ENCODE data around the gene MTHFD1. TPM values are rescaled to one million over a fixed set of nuclear protein-coding genes. Genes with fewer than 3 reads are reported as not detected.
A peak's percentile ranks its signal among the peaks of the same experiment; 100 is the strongest.

Gene MTHFD1
- total RNA-seq, 2 experiments from 2014 or later = 146 to 147 TPM

- ATAC-seq (ENCODE audit: low read depth) = no peak
- DNase-seq = no peak
- Mint-ChIP-seq H3K27ac (peak overlapping the region; percentile 50), H3K36me3 (peaks cover 8% of the 10 kb centered on the region), H3K4me1 (peaks cover 29% of the 10 kb centered on the region), H3K27me3 (peaks cover 2% of the 10 kb centered on the region), H3K4me3 (peak overlapping the region; percentile 82), H3K9me3 (no peaks in the 10 kb centered on the region)
- POLR2A ChIA-PET = interaction anchor here (0.8 to 1.2 kb wide), 3 partner anchors 9 to 78 kb away, joined by 3 read pairs; partner anchors contain the start of gene MTHFD1
Observed at GRCh38 chr14:64465831-64466554, 77.8 kb downstream of the MTHFD1 start.

GRCh38 chr14:64467101-64467500 is 78.9 kb downstream of the MTHFD1 start:
- POLR2A ChIA-PET = interaction anchor here (1.2 kb wide), 1 partner anchor 80 kb away, joined by 3 read pairs; no protein-coding TSS in a partner anchor
- peaks cover 2% of the 10 kb centered on the region for H3K27me3 Mint-ChIP-seq

GRCh38 chr14:64467566-64467965 is 79.4 kb downstream of the MTHFD1 start:
- Mint-ChIP-seq H3K4me1 (peaks cover 29% of the 10 kb centered on the region), H3K27ac (no peak overlapping the region), H3K27me3 (peaks cover 2% of the 10 kb centered on the region), H3K36me3 (peaks cover 5% of the 10 kb centered on the region), H3K9me3 (no peaks in the 10 kb centered on the region), H3K4me3 (no peak overlapping the region)
- ATAC-seq (ENCODE audit: low read depth) (no peak), DNase-seq (no peak)
- POLR2A ChIA-PET = interaction anchor here (1.2 kb wide), 1 partner anchor 80 kb away, joined by 3 read pairs; no protein-coding TSS in a partner anchor

More at GRCh38 chr14:64467101-64467500, 78.9 kb downstream of the MTHFD1 start:
- Mint-ChIP-seq H3K4me1 (peaks cover 29% of the 10 kb centered on the region), H3K4me3 (no peak overlapping the region), H3K27ac (no peak overlapping the region), H3K9me3 (no peaks in the 10 kb centered on the region), H3K36me3 (peaks cover 7% of the 10 kb centered on the region)
- DNase-seq (no peak), ATAC-seq (ENCODE audit: low read depth) (no peak)

GRCh38 chr14:64468451-64468850 is 80.3 kb downstream of the MTHFD1 start:
- H3K36me3 Mint-ChIP-seq = peaks cover 5% of the 10 kb centered on the region
- no peaks in the 10 kb centered on the region for H3K9me3 Mint-ChIP-seq
- ATAC-seq (ENCODE audit: low read depth) (no peak), DNase-seq (no peak)
- no peak overlapping the region for H3K27ac Mint-ChIP-seq
- no peak overlapping the region for H3K4me3 Mint-ChIP-seq
- peaks cover 2% of the 10 kb centered on the region for H3K27me3 Mint-ChIP-seq
- POLR2A ChIA-PET = no interaction called here
- peaks cover 29% of the 10 kb centered on the region for H3K4me1 Mint-ChIP-seq

GRCh38 chr14:64474041-64474440 is 85.9 kb downstream of the MTHFD1 start:
- H3K27me3 Mint-ChIP-seq = no peaks in the 10 kb centered on the region
- H3K36me3 Mint-ChIP-seq = peaks cover 1% of the 10 kb centered on the region
- H3K9me3 Mint-ChIP-seq = no peaks in the 10 kb centered on the region
- POLR2A ChIA-PET = no interaction called here
- no peak for DNase-seq
- no peak overlapping the region for H3K4me3 Mint-ChIP-seq
- H3K27ac Mint-ChIP-seq = no peak overlapping the region
- ATAC-seq (ENCODE audit: low read depth) = no peak
- H3K4me1 Mint-ChIP-seq = peaks cover 2% of the 10 kb centered on the region

- POLR2A ChIA-PET = interaction anchor here (0.7 kb wide), 2 partner anchors 9 to 248 kb away, joined by 3 to 5 read pairs; partner anchors contain the start of gene AKAP5
- peaks cover 3% of the 10 kb centered on the region for H3K36me3 Mint-ChIP-seq
- H3K4me1 Mint-ChIP-seq = peaks cover 2% of the 10 kb centered on the region
- H3K4me3 Mint-ChIP-seq = no peak overlapping the region
- DNase-seq (no peak), ATAC-seq (ENCODE audit: low read depth) (no peak)
- H3K9me3 Mint-ChIP-seq = no peaks in the 10 kb centered on the region
- H3K27me3 Mint-ChIP-seq = no peaks in the 10 kb centered on the region
- no peak overlapping the region for H3K27ac Mint-ChIP-seq
Observed at GRCh38 chr14:64474698-64475097, 86.5 kb downstream of the MTHFD1 start.

- Mint-ChIP-seq H3K9me3 (no peaks in the 10 kb centered on the region), H3K27ac (no peak overlapping the region), H3K4me3 (no peak overlapping the region), H3K27me3 (no peaks in the 10 kb centered on the region), H3K36me3 (peaks cover 4% of the 10 kb centered on the region), H3K4me1 (peaks cover 2% of the 10 kb centered on the region)
- DNase-seq = no peak
- POLR2A ChIA-PET = interaction anchor here (0.7 kb wide), 1 partner anchor 10 kb away, joined by 3 read pairs; the partner anchor contains the start of gene AKAP5
- no peak for ATAC-seq (ENCODE audit: low read depth)
Observed at GRCh38 chr14:64475585-64476273, 87.6 kb downstream of the MTHFD1 start.

GRCh38 chr14:64476438-64476837 is 88.3 kb downstream of the MTHFD1 start:
- DNase-seq = no peak
- Mint-ChIP-seq H3K27ac (no peak overlapping the region), H3K27me3 (no peaks in the 10 kb centered on the region), H3K4me1 (peaks cover 2% of the 10 kb centered on the region), H3K9me3 (no peaks in the 10 kb centered on the region), H3K36me3 (peaks cover 4% of the 10 kb centered on the region), H3K4me3 (no peak overlapping the region)
- ATAC-seq (ENCODE audit: low read depth) = no peak
- POLR2A ChIA-PET = no interaction called here

- Mint-ChIP-seq H3K27me3 (no peaks in the 10 kb centered on the region), H3K4me1 (peaks cover 2% of the 10 kb centered on the region), H3K36me3 (peaks cover 4% of the 10 kb centered on the region), H3K9me3 (no peaks in the 10 kb centered on the region), H3K27ac (no peak overlapping the region), H3K4me3 (no peak overlapping the region)
- POLR2A ChIA-PET = interaction anchor here (1.2 kb wide), 1 partner anchor 135 kb away, joined by 4 read pairs; no protein-coding TSS in a partner anchor
- ATAC-seq (ENCODE audit: low read depth) (no peak), DNase-seq (no peak)
Observed at GRCh38 chr14:64478634-64479250, 90.6 kb downstream of the MTHFD1 start.

- no peak overlapping the region for H3K4me3 Mint-ChIP-seq
- H3K36me3 Mint-ChIP-seq = peaks cover 33% of the 10 kb centered on the region
- no peak for ATAC-seq (ENCODE audit: low read depth)
- no peaks in the 10 kb centered on the region for H3K27me3 Mint-ChIP-seq
- H3K9me3 Mint-ChIP-seq = no peaks in the 10 kb centered on the region
- H3K4me1 Mint-ChIP-seq = peaks cover 19% of the 10 kb centered on the region
- DNase-seq = no peak
- H3K27ac Mint-ChIP-seq = no peak overlapping the region
- POLR2A ChIA-PET = interaction anchor here (0.6 to 1.0 kb wide), 2 partner anchors 12 to 23 kb away, joined by 3 to 4 read pairs; no protein-coding TSS in a partner anchor
Observed at GRCh38 chr14:64488590-64489099, 100.5 kb downstream of the MTHFD1 start.

- Mint-ChIP-seq H3K36me3 (peaks cover 32% of the 10 kb centered on the region), H3K27me3 (no peaks in the 10 kb centered on the region), H3K4me1 (peaks cover 25% of the 10 kb centered on the region), H3K27ac (peak overlapping the region; percentile 40), H3K9me3 (no peaks in the 10 kb centered on the region), H3K4me3 (no peak overlapping the region)
- POLR2A ChIA-PET = no interaction called here
- DNase-seq (no peak), ATAC-seq (ENCODE audit: low read depth) (no peak)
Observed at GRCh38 chr14:64491637-64492036, 103.5 kb downstream of the MTHFD1 start.

GRCh38 chr14:64493455-64493854 is 105.3 kb downstream of the MTHFD1 start:
- POLR2A ChIA-PET = no interaction called here
- DNase-seq = no peak
- no peak overlapping the region for H3K4me3 Mint-ChIP-seq
- H3K4me1 Mint-ChIP-seq = peaks cover 33% of the 10 kb centered on the region
- no peaks in the 10 kb centered on the region for H3K27me3 Mint-ChIP-seq
- no peaks in the 10 kb centered on the region for H3K9me3 Mint-ChIP-seq
- H3K27ac Mint-ChIP-seq = no peak overlapping the region
- ATAC-seq (ENCODE audit: low read depth) = no peak
- peaks cover 32% of the 10 kb centered on the region for H3K36me3 Mint-ChIP-seq

- no peaks in the 10 kb centered on the region for H3K9me3 Mint-ChIP-seq
- H3K27me3 Mint-ChIP-seq = no peaks in the 10 kb centered on the region
- POLR2A ChIA-PET = interaction anchor here (1.8 kb wide), 1 partner anchor 108 kb away, joined by 8 read pairs; the partner anchor contains the start of gene MTHFD1
- DNase-seq (no peak), ATAC-seq (ENCODE audit: low read depth) (no peak)
- H3K4me1 Mint-ChIP-seq = peaks cover 41% of the 10 kb centered on the region
- H3K36me3 Mint-ChIP-seq = peaks cover 33% of the 10 kb centered on the region
- no peak overlapping the region for H3K4me3 Mint-ChIP-seq
- H3K27ac Mint-ChIP-seq = no peak overlapping the region
Observed at GRCh38 chr14:64495252-64495651, 107.1 kb downstream of the MTHFD1 start.

Data from activated naive CD8-positive, alpha-beta T cell treated with anti-CD3 and anti-CD28 coated beads, Interleukin-2, amount 10 ng/mL, durations not matched to agents 7 days and 5 days (primary cell).